Neural progenitor cell (in vitro differentiated cells): Measurements from ENCODE around the gene HMOX2.

Experiments used
- CTCF ChIP-seq: fragments of 200-600 bp; sonication (generic); IDR thresholded peaks from 2 replicates; pipeline ENCODE4 v1.5.1; 2017; ENCODE audit warnings: antibody characterized with exemption, mild to moderate bottlenecking
- EZH2 ChIP-seq: fragments of 200-600 bp; sonication (generic); IDR thresholded peaks from 2 replicates; pipeline ENCODE4 v1.6.1; 2017; ENCODE audit warnings: antibody characterized with exemption, mild to moderate bottlenecking, moderate library complexity
- EZH2phosphoT487 ChIP-seq: fragments of 200-600 bp; sonication (generic); IDR thresholded peaks from 2 replicates; pipeline ENCODE4 v1.6.1; 2017; ENCODE audit warnings: antibody characterized with exemption

GRCh38 chr16:4507588-4508345, 31.6 kb downstream of the HMOX2 start:
- TF ChIP-seq CTCF, result no peak
- no peak for TF ChIP-seq EZH2
- TF ChIP-seq EZH2phosphoT487, result no peak
